ENCODE data around the gene NCAM1. TPM values are rescaled to one million over a fixed set of nuclear protein-coding genes. Genes with fewer than 3 reads are reported as not detected.

Gene NCAM1
- polyA plus RNA-seq, 2 of the 4 experiments (the other 2 are of a cell fraction), result 0.01 to 0.12 TPM

- no peak overlapping the region for H3K4me3 ChIP-seq
- ATAC-seq (no peak), DNase-seq (ENCODE audit: low read depth in 1 of 2, low spot score in 1 of 2) (no peak), FAIRE-seq (no peak)
- POLR2A ChIA-PET, result no interaction called here
- no peak overlapping the region for H3K4me2 ChIP-seq
- WGBS (ENCODE audit: missing lambda C conversion rate), result 0% methylated on average over 1 of the region's 1 CpG
- no peaks in the 10 kb centered on the region for H3K9me3 ChIP-seq
- CTCF ChIA-PET, result no interaction called here
- TF ChIP-seq SREBF2 (IDR thresholded peaks at IDR 0.05) (no peak), TP53 (CRISPR knock-in tag; IDR thresholded peaks at IDR 0.05) (no peak), KDM5A (IDR thresholded peaks at IDR 0.05) (no peak), EHF (CRISPR knock-in tag; IDR thresholded peaks at IDR 0.05) (no peak), KDM1A (IDR thresholded peaks at IDR 0.05; ENCODE audit: low read depth) (no peak), ZFP36 (IDR thresholded peaks at IDR 0.05; ENCODE audit: borderline replicate concordance, partially characterized antibody) (no peak), HOXA7 (CRISPR knock-in tag; IDR thresholded peaks at IDR 0.05) (no peak), CTCF (IDR thresholded peaks at IDR 0.05) (no peak), EHMT2 (IDR thresholded peaks at IDR 0.05; ENCODE audit: low read depth) (no peak), JUNB (IDR thresholded peaks at IDR 0.05) (no peak), EP300 (IDR thresholded peaks at IDR 0.05) (no peak), RCOR1 (IDR thresholded peaks at IDR 0.05; ENCODE audit: low read depth, low read length) (no peak), PBX3 (IDR thresholded peaks at IDR 0.05) (no peak)
- H3K27ac ChIP-seq, result no peak overlapping the region
- H3K4me1 ChIP-seq, result no peaks in the 10 kb centered on the region
These were observed 59.9 kb downstream of the NCAM1 start for GRCh38 chr11:113021111-113021510.

- CTCF ChIA-PET, result no interaction called here
These were observed 61.0 kb downstream of the NCAM1 start for GRCh38 chr11:113022262-113022661.

GRCh38 chr11:113023228-113023627 is 62.0 kb downstream of the NCAM1 start:
- FAIRE-seq (no peak), DNase-seq (ENCODE audit: low read depth in 1 of 2, low spot score in 1 of 2) (no peak), ATAC-seq (no peak)
- ChIA-PET CTCF (no interaction called here), POLR2A (no interaction called here)
- Histone ChIP-seq H3K4me1 (no peaks in the 10 kb centered on the region), H3K4me2 (no peak overlapping the region), H3K27ac (no peak overlapping the region), H3K4me3 (no peak overlapping the region), H3K9me3 (no peaks in the 10 kb centered on the region)
- TF ChIP-seq CTCF (IDR thresholded peaks at IDR 0.05), result no peak
- WGBS (ENCODE audit: missing lambda C conversion rate), result 3% methylated on average over 2 of the region's 2 CpGs

More at GRCh38 chr11:113022262-113022661, 61.0 kb downstream of the NCAM1 start:
- Histone ChIP-seq H3K27ac (no peak overlapping the region), H3K4me1 (no peaks in the 10 kb centered on the region), H3K4me3 (no peak overlapping the region), H3K9me3 (no peaks in the 10 kb centered on the region), H3K4me2 (no peak overlapping the region)
- POLR2A ChIA-PET, result no interaction called here
- no peak for DNase-seq (ENCODE audit: low read depth in 1 of 2, low spot score in 1 of 2)
- WGBS (ENCODE audit: missing lambda C conversion rate), result 95% methylated on average over 2 of the region's 2 CpGs
- TF ChIP-seq EHMT2 (IDR thresholded peaks at IDR 0.05; ENCODE audit: low read depth) (no peak), ESRRA (IDR thresholded peaks at IDR 0.05; ENCODE audit: borderline replicate concordance, low read length) (no peak), SMC3 (IDR thresholded peaks at IDR 0.05) (no peak)
- no peak for FAIRE-seq
- no peak for ATAC-seq

- no peak overlapping the region for H3K4me3 ChIP-seq
- no peak for DNase-seq (ENCODE audit: low read depth in 1 of 2, low spot score in 1 of 2)
- ChIA-PET POLR2A (no interaction called here), CTCF (interaction anchor here (0.6 kb wide), 1 partner anchor 59 kb away, joined by 3 read pairs; no protein-coding TSS in a partner anchor)
- no peaks in the 10 kb centered on the region for H3K9me3 ChIP-seq
- no peak overlapping the region for H3K27ac ChIP-seq
- H3K4me1 ChIP-seq, result no peaks in the 10 kb centered on the region
- TF ChIP-seq HDAC2 (IDR thresholded peaks at IDR 0.05) (no peak), CBX2 (IDR thresholded peaks at IDR 0.05; ENCODE audit: borderline replicate concordance, low read depth) (no peak), HES2 (IDR thresholded peaks at IDR 0.05) (no peak), ZNF302 (CRISPR knock-in tag; IDR thresholded peaks at IDR 0.05) (no peak), EP300 (IDR thresholded peaks at IDR 0.05) (no peak), MAFK (IDR thresholded peaks at IDR 0.05; ENCODE audit: partially characterized antibody) (no peak), RFX5 (IDR thresholded peaks at IDR 0.05) (no peak), HOXA7 (CRISPR knock-in tag; IDR thresholded peaks at IDR 0.05) (no peak), NFE2L2 (conservative IDR thresholded peaks at IDR 0.05; ENCODE audit: low read length) (no peak), ATOH8 (CRISPR knock-in tag; IDR thresholded peaks at IDR 0.05; ENCODE audit: low read depth) (no peak), JUN (IDR thresholded peaks at IDR 0.05) (no peak), POLR2A (IDR thresholded peaks at IDR 0.05; ENCODE audit: low read length) (no peak), PBX3 (IDR thresholded peaks at IDR 0.05) (no peak), FOXS1 (CRISPR knock-in tag; IDR thresholded peaks at IDR 0.05) (no peak), KDM5A (IDR thresholded peaks at IDR 0.05) (no peak)
- H3K4me2 ChIP-seq, result no peak overlapping the region
- no peak for ATAC-seq
- 7% methylated on average over 4 of the region's 4 CpGs for WGBS (ENCODE audit: missing lambda C conversion rate)
- no peak for FAIRE-seq
These were observed 62.8 kb downstream of the NCAM1 start for GRCh38 chr11:113023986-113024385.

Data from A549 (cell line).